Mesothelial cell of epicardium (in vitro differentiated cells): ENCODE results near the gene SUCLA2. TPM values are rescaled to one million over a fixed set of nuclear protein-coding genes. Genes with fewer than 3 reads are reported as not detected.
"Not testable (repeated sequence)": the region's sequence is repeated elsewhere in the genome, so short reads cannot be mapped to it uniquely, and the experiment has no call there.

Experiments
- DNase-seq, 2 experiments: peaks; one replicate each; pipeline ENCODE4 v3.0.0; 2021; ENCODE audit warnings: low spot score in 2 of 2; ENCODE audit not compliant: unreplicated experiment in 2 of 2
- H3K27ac Mint-ChIP-seq: 2 replicates; pipeline ENCODE4 v1.8.0; 2021; ENCODE audit warnings: mixed read lengths
- H3K27me3 Mint-ChIP-seq: 2 replicates; pipeline ENCODE4 v1.8.0; 2021; ENCODE audit warnings: low read depth, mixed read lengths
- H3K36me3 Mint-ChIP-seq: 2 replicates; pipeline ENCODE4 v1.8.0; 2021; ENCODE audit warnings: mixed read lengths
- H3K4me1 Mint-ChIP-seq: 2 replicates; pipeline ENCODE4 v1.8.0; 2021; ENCODE audit warnings: mixed read lengths
- H3K4me3 Mint-ChIP-seq: 2 replicates; pipeline ENCODE4 v1.8.0; 2021; ENCODE audit warnings: mild to moderate bottlenecking, moderate library complexity, mixed read lengths
- H3K9me3 Mint-ChIP-seq: 2 replicates; pipeline ENCODE4 v1.8.0; 2021; ENCODE audit warnings: mixed read lengths
- CTCF ChIP-seq: fragments of 200-600 bp; sonication (generic); IDR thresholded peaks from one replicate; pipeline ENCODE4 v1.5.0; 2021; ENCODE audit warnings: antibody characterized with exemption; ENCODE audit not compliant: unreplicated experiment
- total RNA-seq: library from RNA; stranded (reverse); gene quantifications from 3 replicates; pipeline ENCODE4 v1.2.1, GENCODE V29; 2021

Gene SUCLA2
- total RNA-seq, 1 donor from 2014 or later, result 41.1 TPM

- no peaks in the 10 kb centered on the region for H3K27me3 Mint-ChIP-seq
- no peaks in the 10 kb centered on the region for H3K9me3 Mint-ChIP-seq
- DNase-seq, result no peak
- H3K4me3 Mint-ChIP-seq, result no peak overlapping the region
- no peak overlapping the region for H3K27ac Mint-ChIP-seq
- peaks cover 8% of the 10 kb centered on the region for H3K4me1 Mint-ChIP-seq
- H3K36me3 Mint-ChIP-seq, result peaks cover 4% of the 10 kb centered on the region
- no peak for TF ChIP-seq CTCF
Observed at GRCh38 chr13:48006396-48006795, 5.3 kb upstream of the SUCLA2 start.

- H3K27me3 Mint-ChIP-seq, result no peaks in the 10 kb centered on the region
- peaks cover 4% of the 10 kb centered on the region for H3K36me3 Mint-ChIP-seq
- no peaks in the 10 kb centered on the region for H3K9me3 Mint-ChIP-seq
- DNase-seq, result no peak
- H3K4me1 Mint-ChIP-seq, result peaks cover 20% of the 10 kb centered on the region
- H3K27ac Mint-ChIP-seq, result no peak overlapping the region
- no peak overlapping the region for H3K4me3 Mint-ChIP-seq
- TF ChIP-seq CTCF, result no peak
Observed at GRCh38 chr13:48004201-48004600, 3.1 kb upstream of the SUCLA2 start.

- H3K27ac Mint-ChIP-seq, result peak overlapping the region; percentile 65
- H3K27me3 Mint-ChIP-seq, H3K9me3 Mint-ChIP-seq, H3K36me3 Mint-ChIP-seq, DNase-seq: not testable (repeated sequence)
- H3K4me1 Mint-ChIP-seq, result peaks cover 25% of the 10 kb centered on the region
- peak overlapping the region; percentile 98 for H3K4me3 Mint-ChIP-seq
Observed at GRCh38 chr13:48001999-48002398, 926 bp upstream of the SUCLA2 start.

- H3K36me3 Mint-ChIP-seq, result peaks cover 4% of the 10 kb centered on the region
- peak in 1 of 2 experiments; percentile 53 for DNase-seq
- H3K4me1 Mint-ChIP-seq, result peaks cover 25% of the 10 kb centered on the region
- H3K9me3 Mint-ChIP-seq, result no peaks in the 10 kb centered on the region
- H3K4me3 Mint-ChIP-seq, result peak overlapping the region; percentile 98
- peak overlapping the region; percentile 90 for H3K27ac Mint-ChIP-seq
- no peaks in the 10 kb centered on the region for H3K27me3 Mint-ChIP-seq
- no peak for TF ChIP-seq CTCF
Observed at GRCh38 chr13:48000559-48001113, 437 bp downstream of the SUCLA2 start.

- peaks cover 4% of the 10 kb centered on the region for H3K36me3 Mint-ChIP-seq
- H3K4me1 Mint-ChIP-seq, result peaks cover 25% of the 10 kb centered on the region
- H3K27ac Mint-ChIP-seq, result peak overlapping the region; percentile 90
- H3K9me3 Mint-ChIP-seq, result no peaks in the 10 kb centered on the region
- H3K27me3 Mint-ChIP-seq, result no peaks in the 10 kb centered on the region
- no peak for TF ChIP-seq CTCF
- H3K4me3 Mint-ChIP-seq, result peak overlapping the region; percentile 98
- no peak for DNase-seq
Observed at GRCh38 chr13:47999973-48000372, 1.1 kb downstream of the SUCLA2 start.

- Mint-ChIP-seq H3K27ac (no peak overlapping the region), H3K27me3 (no peaks in the 10 kb centered on the region), H3K9me3 (no peaks in the 10 kb centered on the region), H3K36me3 (peaks cover 19% of the 10 kb centered on the region), H3K4me1 (peaks cover 25% of the 10 kb centered on the region), H3K4me3 (no peak overlapping the region)
- DNase-seq, result no peak
- TF ChIP-seq CTCF, result no peak
Observed at GRCh38 chr13:47997384-47997783, 3.7 kb downstream of the SUCLA2 start.
